GM19035 (cell line): Measurements from ENCODE around the gene RPP21.
"Not testable (repeated sequence)": the region's sequence is repeated elsewhere in the genome, so short reads cannot be mapped to it uniquely, and the experiment has no call there.

ENCODE experiments used
- ATAC-seq: cut with Tn5 transposase; IDR thresholded peaks from one replicate; pipeline ENCODE4 v1.9.1; 2021; ENCODE audit not compliant: unreplicated experiment

Gene RPP21

DNA sequence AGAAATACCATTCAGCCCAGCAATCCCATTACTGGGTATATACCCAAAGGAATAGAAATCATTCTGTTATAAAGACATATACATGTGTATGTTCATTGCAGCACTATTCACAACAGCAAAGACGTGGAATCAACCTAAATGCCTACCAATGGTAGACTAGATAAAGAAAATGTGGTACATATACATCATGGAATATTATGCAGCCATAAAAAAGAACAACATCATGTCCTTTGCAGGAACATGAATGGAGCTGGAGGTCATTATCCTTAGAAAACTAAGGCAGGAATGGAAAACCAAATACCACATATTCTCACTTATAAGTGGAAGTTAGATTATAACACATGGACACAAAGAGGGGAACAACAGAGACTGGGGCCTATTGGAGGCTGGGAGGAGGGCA, 24.3 kb downstream of the RPP21 start:
- ATAC-seq = not testable (repeated sequence)

DNA sequence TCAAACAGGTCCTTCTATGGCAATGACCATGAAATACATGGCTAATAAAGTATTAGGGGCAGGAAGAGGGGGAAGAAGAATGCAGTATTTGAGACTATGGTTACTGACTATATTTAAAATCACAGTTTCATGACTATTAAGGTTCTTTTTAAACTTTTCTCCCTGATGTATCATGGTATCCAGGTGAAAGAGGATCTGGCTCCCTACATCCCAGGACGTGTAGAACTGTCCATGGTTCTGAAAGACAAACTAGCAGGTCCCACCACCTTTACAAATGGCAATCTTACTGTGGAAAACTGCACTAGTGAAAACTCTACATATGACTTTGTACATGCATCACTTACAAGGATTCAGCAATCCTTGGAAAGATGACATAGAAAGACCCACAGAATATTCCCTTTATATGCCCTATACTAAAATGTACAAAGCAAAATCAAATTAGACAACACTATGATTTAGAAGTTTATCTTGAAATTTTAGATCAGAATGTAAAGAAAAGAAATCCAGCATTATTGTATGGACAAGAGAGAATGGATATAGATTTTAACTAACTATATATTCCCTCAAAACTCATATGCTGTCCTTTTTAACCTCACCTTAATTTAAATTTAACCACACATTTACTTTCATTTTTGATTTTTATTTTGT, 33.5 kb downstream of the RPP21 start:
- no peak for ATAC-seq

DNA sequence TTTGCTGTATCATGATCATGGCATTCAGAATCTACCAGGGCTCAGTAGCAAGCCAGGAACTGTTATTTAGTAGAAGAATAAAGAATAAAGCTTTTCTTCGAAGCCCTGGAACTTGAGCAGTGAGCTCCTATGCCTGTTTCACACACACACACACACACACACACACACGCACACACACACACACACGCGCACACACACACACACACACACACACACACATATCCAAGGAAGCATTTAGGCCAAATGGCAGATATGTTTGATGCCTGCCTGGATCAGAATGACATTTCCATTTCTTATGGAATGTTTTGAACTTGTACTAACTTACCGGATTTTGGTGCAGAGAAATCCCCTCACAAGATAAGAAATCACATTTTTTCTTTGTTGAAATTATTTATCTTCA, 35.5 kb downstream of the RPP21 start:
- ATAC-seq = no peak

DNA sequence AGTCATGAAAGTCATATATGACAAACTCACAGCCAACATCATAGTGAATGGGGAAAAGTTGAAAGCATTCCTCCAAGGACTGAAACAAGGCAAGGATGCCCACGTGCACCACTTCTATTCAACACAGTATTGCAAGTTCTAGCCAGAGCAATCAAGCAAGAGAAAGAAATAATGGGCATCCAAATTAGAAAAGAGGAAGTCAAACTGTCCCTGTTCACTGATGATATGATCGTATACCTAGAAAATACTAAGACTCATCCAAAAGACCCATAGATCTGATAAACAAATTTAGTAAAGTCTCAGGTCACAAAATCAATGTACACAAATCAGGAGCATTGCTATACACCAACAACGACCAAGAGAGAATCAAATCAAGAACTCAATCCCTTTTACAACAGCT, 41.2 kb downstream of the RPP21 start:
- ATAC-seq = no peak

DNA sequence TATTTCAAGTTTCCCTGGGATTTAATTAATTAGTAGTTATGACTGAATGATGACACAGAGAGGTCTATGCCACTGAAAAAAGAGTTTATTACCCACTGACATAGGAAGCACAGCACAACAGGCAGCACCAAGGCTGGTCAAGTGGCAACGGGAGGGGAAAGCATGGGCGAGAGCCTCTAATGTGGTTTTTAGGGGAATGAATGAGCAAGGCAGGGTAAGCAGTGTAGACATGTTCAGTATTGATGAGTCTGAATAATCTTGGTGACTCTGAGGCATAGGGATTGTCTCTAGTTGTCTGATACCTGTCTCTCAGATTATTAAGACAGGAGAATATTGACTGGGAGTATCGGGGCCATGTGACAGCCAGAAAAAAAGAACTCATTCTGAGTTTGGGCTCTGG, 46.3 kb downstream of the RPP21 start:
- ATAC-seq = no peak

DNA sequence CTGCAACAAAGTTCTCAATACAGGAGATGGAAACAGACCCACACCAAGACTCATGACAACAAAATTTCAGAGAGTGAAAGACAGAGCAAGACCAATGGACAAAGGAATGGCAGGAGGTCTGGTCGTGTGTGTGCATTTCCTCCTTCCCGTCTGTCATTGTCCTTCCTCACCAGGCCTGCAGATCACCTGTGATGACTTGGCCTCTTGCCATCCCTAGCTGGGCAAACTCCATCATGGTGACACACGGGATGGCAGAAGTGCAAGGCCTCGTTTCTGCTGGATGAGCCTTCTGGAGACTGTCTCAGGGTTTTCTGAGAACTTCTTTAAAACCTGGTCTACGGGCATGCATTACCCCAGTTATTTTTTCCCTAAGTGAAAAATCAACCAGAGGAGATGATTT, 49.2 kb downstream of the RPP21 start:
- ATAC-seq = no peak
